Heart left ventricle (tissue), 16 donors: Measurements from ENCODE around the gene NFIX. TPM values are rescaled to one million over a fixed set of nuclear protein-coding genes. Genes with fewer than 3 reads are reported as not detected.

Experiments
- ATAC-seq, 4 donors: fragments of 200-7000 bp; cut with Tn5 transposase; one replicate each; pipeline ENCODE4 v1.9.1; 2020 to 2022; ENCODE audit warnings: moderate library complexity in 4 of 4, mild to moderate bottlenecking in 3 of 4, moderate number of reproducible peaks in 1 of 4
- DNase-seq, 5 donors: peaks; one replicate each; pipeline ENCODE4 v3.0.0-alpha.2; 2020
- H3K27ac ChIP-seq, 12 donors: fragments of 200-600 bp; sonication (generic) in 4 of 12; one replicate each; pipeline versions ENCODE4 v1.5.0 to v1.8.0; 2016 to 2022; ENCODE audit warnings: mild to moderate bottlenecking in 2 of 12
- H3K27me3 ChIP-seq, 9 donors: fragments of 200-600 bp; sonication (generic) in 2 of 9; one replicate each; pipeline versions ENCODE4 v1.5.1 to v1.8.0; 2016 to 2022; ENCODE audit warnings: mild to moderate bottlenecking in 3 of 9
- H3K36me3 ChIP-seq, 9 donors: fragments of 200-600 bp; sonication (generic) in 2 of 9; one replicate each; pipeline versions ENCODE4 v1.5.0 to v1.8.0; 2018 to 2022; ENCODE audit warnings: mild to moderate bottlenecking in 2 of 9
- H3K4me1 ChIP-seq, 12 donors: fragments of 200-600 bp; sonication (generic) in 4 of 12; one replicate each; pipeline versions ENCODE4 v1.5.0 to v1.8.0; 2016 to 2022; ENCODE audit warnings: mild to moderate bottlenecking in 3 of 12
- H3K4me3 ChIP-seq, 12 donors: fragments of 200-600 bp; sonication (generic) in 4 of 12; one replicate each; pipeline versions ENCODE4 v1.5.0 to v1.8.0; 2017 to 2022; ENCODE audit warnings: mild to moderate bottlenecking in 9 of 12, moderate library complexity in 4 of 12
- H3K9me3 ChIP-seq, 12 donors: fragments of 200-600 bp; sonication (generic) in 4 of 12; one replicate each; pipeline versions ENCODE4 v1.5.0 to v1.8.0; 2016 to 2022; ENCODE audit warnings: mild to moderate bottlenecking in 1 of 12
- CTCF ChIP-seq, 12 donors: fragments of 200-600 bp; sonication (generic) in 4 of 12; IDR thresholded peaks; one replicate each; pipeline versions ENCODE4 v1.5.0 to v1.8.0; 2018 to 2022; ENCODE audit warnings: antibody characterized with exemption in 12 of 12, mild to moderate bottlenecking in 5 of 12
- POLR2A ChIP-seq, 2 donors: fragments of 450-650 bp; IDR thresholded peaks; one replicate each; pipeline ENCODE4 v1.6.1; 2017; ENCODE audit warnings: antibody characterized with exemption in 2 of 2, mild to moderate bottlenecking in 2 of 2, moderate library complexity in 2 of 2
- WGBS, 4 donors: extraction: QIAGEN DNeasy Blood & Tissue Kit in 2 of 4; methylation state at CpG; one replicate each; pipeline versions ENCODE4 v1.1.5 to v1.1.7; 2013 to 2018; 5-methylcytosine and 5-hydroxymethylcytosine counted together
- intact Hi-C, 10 donors: fragments of 100-400 bp; cut with DNase I; formaldehyde crosslinking; loops; one replicate each; pipeline versions ENCODE4 v1.11.1 to v1.14.2; 2022
- polyA plus RNA-seq, 2 donors: library from polyadenylated mRNA; stranded (reverse); fragments of 200-250 nt; gene quantifications; one replicate each; pipeline ENCODE4 v1.2.3, GENCODE V29; 2013
- total RNA-seq, 9 donors: library from RNA; depleted of rRNA in 2 of 9; stranded (reverse); fragments of >200 nt in 2 of 9; fragmentation: NEBNext Ultra II Directional in 3 of 9; extraction: Animal tissue kit (Norgen Biotek cat#: 25700) in 3 of 9; gene quantifications; one replicate each; pipeline versions ENCODE4 v1.1.0 to v1.2.4, GENCODE V29; 2016 to 2023
- donor health status: ischemic (EF 13 %, LVEDD 7.1; RV severe dilation, severe dysfunction).
- donor health status: healthy with polysubstance abuse.
- donor health status: DM: no; HTN: yes; CAD: no.
- donor health status: DM: no; HTN: no; CAD: no.
- donor health status: ischemic (EF 25% LVEDD 6.9; RV normal size, moderate dysfunction).
- donor health status: ischemic (EF 25% LVEDD 5.7; RV mildly dilated, moderate dysfunction).
- donor health status: healthy.
- donor health status: DM: yes; HTN: yes; CAD: no.
- donor health status: ischemic (EF 35%, LVEDD 5.7; RV mildly dilated, moderate dysfunction).
- donor health status: nonischemic (EF 11% LVEDD 7.7; RV severe dilation, severe dysfunction).
- donor health status: DM: yes; HTN: yes; CAD: no.
- donor health status: PGD.
- donor health status: ischemic (EF 29% LVEDD 5.4; RV normal size, mild dysfunction).
- donor health status: nonischemic (EF 23%, LVEDD 6.1; RV moderate dilation, normal function).

The NFIX gene
- total and polyA plus RNA-seq, 11 donors: 42.1 to 147 (median 107) TPM

- ATAC-seq (no peak), DNase-seq (no peak)
- WGBS, 4 donors: 43 to 76% (median 67%) methylated on average over 32 to 39 of the region's 39 CpGs
- no peaks in the 10 kb centered on the region for H3K9me3 ChIP-seq
- peaks cover 0 to 5% (median 0%) of the 10 kb centered on the region in 9 donors for H3K36me3 ChIP-seq
- H3K27ac ChIP-seq: peak overlapping the region in 1 of 12 donors; percentile 97
- TF ChIP-seq POLR2A (IDR thresholded peaks at IDR 0.05) (no peak), CTCF (IDR thresholded peaks at IDR 0.05) (no peak)
- intact Hi-C loops: no loop called here
- H3K27me3 ChIP-seq: peaks cover 0 to 56% (median 0%) of the 10 kb centered on the region in 9 donors
- no peak overlapping the region for H3K4me3 ChIP-seq
- peaks cover 3 to 100% (median 81%) of the 10 kb centered on the region in 12 donors for H3K4me1 ChIP-seq
These were observed 15.8 kb downstream of the NFIX start for GRCh38 chr19:13010992-13011652.

GRCh38 chr19:13011653-13012389, 16.5 kb downstream of the NFIX start:
- peaks cover 4 to 100% (median 81%) of the 10 kb centered on the region in 12 donors for H3K4me1 ChIP-seq
- intact Hi-C loops: no loop called here
- peak overlapping the region in 9 of 12 donors; percentile 60 to 97 (median 79) for H3K27ac ChIP-seq
- WGBS, 4 donors: 37 to 73% (median 64%) methylated on average over 47 to 54 of the region's 54 CpGs
- DNase-seq: no peak
- ATAC-seq: no peak
- TF ChIP-seq CTCF (IDR thresholded peaks at IDR 0.05) (no peak), POLR2A (IDR thresholded peaks at IDR 0.05) (no peak)
- H3K9me3 ChIP-seq: no peaks in the 10 kb centered on the region
- H3K4me3 ChIP-seq: peak overlapping the region in 5 of 12 donors; percentile 35 to 55 (median 43)
- H3K27me3 ChIP-seq: peaks cover 0 to 56% (median 0%) of the 10 kb centered on the region in 9 donors
- peaks cover 0 to 5% (median 0%) of the 10 kb centered on the region in 9 donors for H3K36me3 ChIP-seq

- peak overlapping the region in 9 of 12 donors; percentile 35 to 55 (median 43) for H3K4me3 ChIP-seq
- TF ChIP-seq POLR2A (IDR thresholded peaks at IDR 0.05) (no peak), CTCF (IDR thresholded peaks at IDR 0.05) (no peak)
- H3K9me3 ChIP-seq: no peaks in the 10 kb centered on the region
- ATAC-seq (no peak), DNase-seq (no peak)
- 24 to 73% (median 57%) methylated on average over 15 to 23 of the region's 23 CpGs for WGBS, 4 donors
- intact Hi-C loops: no loop called here
- peaks cover 4 to 100% (median 83%) of the 10 kb centered on the region in 12 donors for H3K4me1 ChIP-seq
- H3K27ac ChIP-seq: peak overlapping the region in 10 of 12 donors; percentile 60 to 97 (median 79)
- peaks cover 0 to 56% (median 0%) of the 10 kb centered on the region in 9 donors for H3K27me3 ChIP-seq
- peaks cover 0 to 5% (median 0%) of the 10 kb centered on the region in 9 donors for H3K36me3 ChIP-seq
These were observed 17.1 kb downstream of the NFIX start for GRCh38 chr19:13012390-13012689.
